Tibial artery (tissue), 4 donors: ENCODE measurements around the gene TRPM1.

Source experiments
- DNase-seq, 2 donors: peaks; one replicate each; pipeline ENCODE4 v3.0.0-alpha.2; 2019
- H3K27ac ChIP-seq, 2 donors: fragments of 200-600 bp; sonication (generic) in 1 of 2; 1 replicate in 1 of 2; 2 replicates in 1 of 2; pipeline ENCODE4 v1.5.1; 2018 to 2019; ENCODE audit warnings: mild to moderate bottlenecking in 1 of 2
- H3K27me3 ChIP-seq, 2 donors: fragments of 200-600 bp; sonication (generic) in 1 of 2; one replicate each; pipeline versions ENCODE4 v1.5.1 to v1.6.0; 2016 to 2019
- H3K36me3 ChIP-seq, 3 donors: fragments of 200-600 bp; sonication (generic) in 2 of 3; one replicate each; pipeline ENCODE4 v1.5.1; 2016 to 2019; ENCODE audit warnings: mild to moderate bottlenecking in 2 of 3
- H3K4me1 ChIP-seq, 4 donors: fragments of 200-600 bp; sonication (generic) in 2 of 4; 1 replicate in 3 of 4; 2 replicates in 1 of 4; pipeline ENCODE4 v1.5.1; 2016 to 2019
- H3K4me3 ChIP-seq, 2 donors: fragments of 200-600 bp; sonication (generic) in 1 of 2; 1 replicate in 1 of 2; 2 replicates in 1 of 2; pipeline ENCODE4 v1.5.1; 2018 to 2019; ENCODE audit warnings: mild to moderate bottlenecking in 2 of 2
- H3K9me3 ChIP-seq, 3 donors: fragments of 200-600 bp; sonication (generic) in 1 of 3; one replicate each; pipeline ENCODE4 v1.5.1; 2016 to 2019
- intact Hi-C: fragments of 100-400 bp; cut with DNase I; formaldehyde crosslinking; loops from one replicate; pipeline ENCODE4 v1.15.0; 2023; ENCODE audit warnings: low total_unique reads
- TF ChIP-seq, protein P1 (sequence below), 2 experiments: fragments of 200-600 bp in 1 of 2; fragments of 450-650 bp in 1 of 2; IDR thresholded peaks; one replicate each; pipeline ENCODE4 v1.5.1; 2017 to 2019; ENCODE audit warnings: antibody characterized with exemption in 2 of 2, mild to moderate bottlenecking in 1 of 2, moderate library complexity in 1 of 2

Gene TRPM1

DNA sequence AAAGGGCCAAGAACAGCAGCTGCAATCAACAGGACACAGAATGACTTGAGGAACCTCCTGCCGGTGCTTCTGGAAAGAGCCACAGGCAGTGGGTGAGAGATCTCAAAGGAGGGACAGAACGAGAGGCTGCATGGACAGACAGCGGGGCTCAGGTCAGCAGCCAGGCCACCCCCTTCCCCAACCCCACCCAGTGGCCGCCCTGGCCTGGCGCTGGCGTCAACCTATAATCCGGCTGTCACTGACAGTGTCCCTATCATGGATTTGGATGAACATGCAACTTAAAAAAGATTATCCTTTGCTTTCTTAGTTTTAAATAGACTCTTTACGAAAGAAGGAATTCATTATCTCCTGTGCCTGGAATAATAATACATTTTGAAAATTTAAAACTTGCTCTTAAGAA is 54.1 kb downstream of the TRPM1 start:
- no peaks in the 10 kb centered on the region for H3K27me3 ChIP-seq
- no peak overlapping the region for H3K4me3 ChIP-seq
- intact Hi-C loops: no loop called here
- TF ChIP-seq, protein P1, sequence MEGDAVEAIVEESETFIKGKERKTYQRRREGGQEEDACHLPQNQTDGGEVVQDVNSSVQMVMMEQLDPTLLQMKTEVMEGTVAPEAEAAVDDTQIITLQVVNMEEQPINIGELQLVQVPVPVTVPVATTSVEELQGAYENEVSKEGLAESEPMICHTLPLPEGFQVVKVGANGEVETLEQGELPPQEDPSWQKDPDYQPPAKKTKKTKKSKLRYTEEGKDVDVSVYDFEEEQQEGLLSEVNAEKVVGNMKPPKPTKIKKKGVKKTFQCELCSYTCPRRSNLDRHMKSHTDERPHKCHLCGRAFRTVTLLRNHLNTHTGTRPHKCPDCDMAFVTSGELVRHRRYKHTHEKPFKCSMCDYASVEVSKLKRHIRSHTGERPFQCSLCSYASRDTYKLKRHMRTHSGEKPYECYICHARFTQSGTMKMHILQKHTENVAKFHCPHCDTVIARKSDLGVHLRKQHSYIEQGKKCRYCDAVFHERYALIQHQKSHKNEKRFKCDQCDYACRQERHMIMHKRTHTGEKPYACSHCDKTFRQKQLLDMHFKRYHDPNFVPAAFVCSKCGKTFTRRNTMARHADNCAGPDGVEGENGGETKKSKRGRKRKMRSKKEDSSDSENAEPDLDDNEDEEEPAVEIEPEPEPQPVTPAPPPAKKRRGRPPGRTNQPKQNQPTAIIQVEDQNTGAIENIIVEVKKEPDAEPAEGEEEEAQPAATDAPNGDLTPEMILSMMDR (IDR thresholded peaks at IDR 0.05): no peak
- no peak for DNase-seq
- no peaks in the 10 kb centered on the region for H3K9me3 ChIP-seq
- no peaks in the 10 kb centered on the region for H3K4me1 ChIP-seq
- no peak overlapping the region for H3K27ac ChIP-seq
- H3K36me3 ChIP-seq: no peaks in the 10 kb centered on the region

DNA sequence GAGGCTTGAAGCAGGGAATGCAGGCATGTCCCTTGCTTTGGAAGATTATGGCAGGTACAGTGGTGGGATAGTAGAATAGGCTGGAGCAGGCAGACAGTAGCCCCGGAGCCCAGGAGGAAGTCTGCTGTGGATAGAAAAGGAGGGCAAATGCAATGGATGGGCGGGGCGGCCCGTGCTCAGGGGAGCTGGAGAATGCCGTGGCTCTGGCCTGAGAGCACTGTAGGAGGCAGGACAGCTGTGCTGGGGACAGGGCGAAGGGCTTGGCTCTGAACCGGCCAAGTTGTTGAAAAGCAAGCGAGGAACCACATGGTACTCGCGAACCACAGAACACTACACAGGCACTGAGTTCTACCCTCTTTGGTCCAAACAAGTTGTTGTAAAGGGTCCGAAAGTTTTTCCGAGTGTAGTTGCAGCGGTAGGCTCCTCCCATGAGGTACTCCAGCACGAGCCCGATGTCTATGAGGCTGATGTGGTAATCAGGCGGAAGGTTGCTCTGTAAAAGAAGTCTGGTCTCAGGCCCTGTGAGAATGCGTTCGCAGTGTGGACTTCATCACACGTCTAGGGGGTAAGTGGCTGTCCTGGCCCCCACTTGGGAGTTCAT is 54.7 kb downstream of the TRPM1 start:
- Histone ChIP-seq H3K27me3 (no peaks in the 10 kb centered on the region), H3K4me1 (no peaks in the 10 kb centered on the region), H3K36me3 (no peaks in the 10 kb centered on the region), H3K27ac (no peak overlapping the region), H3K4me3 (no peak overlapping the region), H3K9me3 (no peaks in the 10 kb centered on the region)
- intact Hi-C loops: no loop called here
- no peak for DNase-seq
- TF ChIP-seq, protein P1 (IDR thresholded peaks at IDR 0.05): no peak

DNA sequence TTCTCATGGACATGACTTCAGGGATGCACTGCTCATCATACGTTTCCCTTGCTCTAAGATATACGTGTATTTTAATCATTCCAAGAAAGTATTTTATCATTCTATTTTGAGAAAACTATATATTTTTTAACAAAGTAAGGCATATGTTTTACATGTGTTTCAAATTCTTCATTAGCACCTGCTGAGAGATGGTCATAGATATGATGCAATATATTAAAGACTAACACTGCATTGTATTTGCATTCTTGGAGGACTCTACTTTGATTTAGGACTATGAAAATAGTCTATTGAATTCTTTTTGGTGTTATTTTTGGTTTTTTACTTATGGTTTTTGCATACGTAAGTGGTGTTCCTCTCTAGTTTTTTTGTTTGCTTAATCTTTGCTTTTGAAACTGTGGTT is 55.9 kb downstream of the TRPM1 start:
- Histone ChIP-seq H3K36me3 (no peaks in the 10 kb centered on the region), H3K27me3 (no peaks in the 10 kb centered on the region), H3K27ac (no peak overlapping the region), H3K9me3 (no peaks in the 10 kb centered on the region), H3K4me3 (no peak overlapping the region), H3K4me1 (no peaks in the 10 kb centered on the region)
- intact Hi-C loops: no loop called here
- TF ChIP-seq, protein P1 (IDR thresholded peaks at IDR 0.05): no peak
- no peak for DNase-seq

DNA sequence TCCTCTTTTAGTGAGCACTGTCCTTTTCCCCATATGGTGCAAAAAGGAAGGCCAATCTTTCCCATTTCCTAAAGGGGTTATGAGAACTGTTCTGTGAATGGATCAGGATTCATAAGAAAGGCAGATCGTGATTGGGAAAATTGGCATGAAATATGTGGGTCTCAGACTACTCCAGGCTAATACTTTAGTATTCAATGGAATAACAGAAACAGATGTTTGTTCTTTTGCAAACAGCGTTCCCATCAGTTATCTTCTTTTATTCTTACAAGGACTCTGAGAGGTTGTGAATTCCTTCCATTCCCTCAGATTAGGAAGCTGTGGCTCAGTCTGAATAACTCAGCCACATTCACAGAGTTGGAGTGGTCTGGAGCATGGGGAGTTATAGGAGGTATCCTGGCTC is 58.8 kb downstream of the TRPM1 start:
- DNase-seq: no peak
- intact Hi-C loops: no loop called here
- TF ChIP-seq, protein P1 (IDR thresholded peaks at IDR 0.05): no peak

DNA sequence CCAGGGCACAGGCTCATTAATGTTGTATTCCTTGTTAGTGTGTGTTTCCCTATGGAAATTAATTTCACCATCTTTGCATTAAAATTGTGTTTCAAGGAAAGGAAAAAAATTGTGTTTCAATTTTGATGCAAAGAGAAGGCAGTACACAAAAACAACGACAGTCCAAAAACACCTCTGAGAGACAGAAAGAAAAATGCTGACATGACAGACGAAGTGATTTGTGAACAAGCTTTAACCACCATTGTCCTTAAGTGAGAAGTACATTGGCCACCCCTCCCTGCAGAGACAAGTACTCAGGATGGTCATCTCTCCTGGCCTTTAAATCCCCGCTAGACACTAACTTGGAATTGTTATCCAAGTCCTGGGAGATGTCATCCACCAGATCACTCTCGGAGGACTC is 59.9 kb downstream of the TRPM1 start:
- intact Hi-C loops: no loop called here
- no peak overlapping the region for H3K4me3 ChIP-seq
- H3K9me3 ChIP-seq: no peaks in the 10 kb centered on the region
- H3K27ac ChIP-seq: no peak overlapping the region
- no peak for DNase-seq
- TF ChIP-seq, protein P1 (IDR thresholded peaks at IDR 0.05): no peak
- no peaks in the 10 kb centered on the region for H3K4me1 ChIP-seq
- H3K36me3 ChIP-seq: no peaks in the 10 kb centered on the region
- H3K27me3 ChIP-seq: no peaks in the 10 kb centered on the region

More for the DNA sequence above, 58.8 kb downstream of the TRPM1 start:
- Histone ChIP-seq H3K27me3 (no peaks in the 10 kb centered on the region), H3K36me3 (no peaks in the 10 kb centered on the region), H3K4me3 (no peak overlapping the region), H3K9me3 (no peaks in the 10 kb centered on the region), H3K4me1 (no peaks in the 10 kb centered on the region), H3K27ac (no peak overlapping the region)

DNA sequence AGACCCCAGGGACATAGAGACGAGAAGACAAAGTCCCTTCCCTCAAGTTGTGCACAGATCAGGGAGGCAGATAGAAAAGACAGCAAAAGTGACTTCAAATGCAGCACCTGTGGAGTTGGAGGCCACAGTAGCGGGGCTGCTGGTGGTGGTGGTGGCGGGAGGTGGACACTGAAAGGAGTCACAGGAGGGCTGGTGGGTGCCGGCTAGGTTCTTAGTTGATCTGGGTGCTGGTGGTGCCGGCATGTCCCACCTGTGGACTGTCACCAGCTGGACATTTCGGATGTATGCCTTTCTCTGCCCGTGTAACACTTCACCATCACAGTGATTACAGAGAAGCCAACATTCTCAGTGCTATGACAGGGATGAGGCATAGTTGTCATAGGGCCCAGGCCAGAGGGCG is 60.9 kb downstream of the TRPM1 start:
- intact Hi-C loops: no loop called here
- no peak overlapping the region for H3K4me3 ChIP-seq
- no peak for DNase-seq
- H3K27ac ChIP-seq: no peak overlapping the region
- no peaks in the 10 kb centered on the region for H3K27me3 ChIP-seq
- H3K36me3 ChIP-seq: no peaks in the 10 kb centered on the region
- H3K4me1 ChIP-seq: no peaks in the 10 kb centered on the region
- H3K9me3 ChIP-seq: no peaks in the 10 kb centered on the region
- TF ChIP-seq, protein P1 (IDR thresholded peaks at IDR 0.05): no peak
